DOHH2 (cell line): ENCODE results near the gene AMZ1.

ENCODE experiments used
- H3F3A ChIP-seq: fragments of 200-600 bp; sonication (generic), shearing (Covaris generic); 2 replicates; pipeline ENCODE4 v1.6.0; 2016; ENCODE audit warnings: antibody characterized with exemption, mild to moderate bottlenecking; ENCODE audit not compliant: control insufficient read depth, insufficient read depth
- H3K27ac ChIP-seq: fragments of 200-600 bp; sonication (generic); 2 replicates; pipeline ENCODE4 v1.5.1; 2014; ENCODE audit warnings: low read depth, mild to moderate bottlenecking, low read length, moderate library complexity
- H3K27me3 ChIP-seq: fragments of 200-600 bp; sonication (generic); 2 replicates; pipeline ENCODE4 v1.6.1; 2014; ENCODE audit warnings: mild to moderate bottlenecking, low read length, mixed read lengths; ENCODE audit not compliant: control insufficient read depth
- H3K36me3 ChIP-seq: fragments of 200-600 bp; sonication (generic); 2 replicates; pipeline ENCODE4 v1.6.1; 2014; ENCODE audit warnings: mild to moderate bottlenecking, low read length, moderate library complexity, mixed read lengths; ENCODE audit not compliant: control insufficient read depth
- H3K4me1 ChIP-seq: fragments of 200-600 bp; sonication (generic); 2 replicates; pipeline ENCODE4 v1.6.1; 2014; ENCODE audit warnings: mild to moderate bottlenecking, low read length, mixed read lengths; ENCODE audit not compliant: control insufficient read depth
- H3K4me2 ChIP-seq: fragments of 200-600 bp; sonication (generic); 2 replicates; pipeline ENCODE4 v1.6.0; 2014; ENCODE audit warnings: mild to moderate bottlenecking, low read length, moderate library complexity
- H3K4me3 ChIP-seq: fragments of 200-600 bp; sonication (generic); 2 replicates; pipeline ENCODE4 v1.5.1; 2014; ENCODE audit warnings: mild to moderate bottlenecking, low read length, mixed read lengths
- H3K79me2 ChIP-seq: fragments of 200-600 bp; sonication (generic); 2 replicates; pipeline ENCODE4 v1.6.1; 2014; ENCODE audit warnings: mild to moderate bottlenecking, low read length, mixed read lengths; ENCODE audit not compliant: control insufficient read depth
- H3K9me2 ChIP-seq: fragments of 200-600 bp; sonication (generic); replicated peaks from 2 replicates; pipeline ENCODE4 v1.6.1; 2014; ENCODE audit warnings: mild to moderate bottlenecking, low read length, mixed read lengths; ENCODE audit not compliant: control insufficient read depth
- H3K9me3 ChIP-seq: fragments of 200-600 bp; sonication (generic); 2 replicates; pipeline ENCODE4 v1.6.1; 2014; ENCODE audit warnings: antibody characterized with exemption, low read length, mixed read lengths; ENCODE audit not compliant: control insufficient read depth, insufficient read depth
- H4K20me1 ChIP-seq: fragments of 200-600 bp; sonication (generic); 2 replicates; pipeline ENCODE4 v1.6.0; 2014; ENCODE audit warnings: low read depth, mild to moderate bottlenecking, antibody characterized with exemption, low read length, moderate library complexity; ENCODE audit not compliant: control insufficient read depth, insufficient read depth
- EZH2phosphoT487 ChIP-seq: fragments of 200-600 bp; sonication (generic); IDR thresholded peaks from 2 replicates; pipeline ENCODE4 v1.6.1; 2017; ENCODE audit warnings: borderline replicate concordance, mild to moderate bottlenecking, antibody characterized with exemption, low read length, moderate library complexity, mixed read lengths
- TF ChIP-seq, protein P1 (sequence below): fragments of 200-600 bp; sonication (generic); IDR thresholded peaks from one replicate; pipeline ENCODE4 v1.5.1; 2014; ENCODE audit warnings: antibody characterized with exemption, mild to moderate bottlenecking, low read depth, low read length; ENCODE audit not compliant: poor library complexity, severe bottlenecking

Gene AMZ1

DNA sequence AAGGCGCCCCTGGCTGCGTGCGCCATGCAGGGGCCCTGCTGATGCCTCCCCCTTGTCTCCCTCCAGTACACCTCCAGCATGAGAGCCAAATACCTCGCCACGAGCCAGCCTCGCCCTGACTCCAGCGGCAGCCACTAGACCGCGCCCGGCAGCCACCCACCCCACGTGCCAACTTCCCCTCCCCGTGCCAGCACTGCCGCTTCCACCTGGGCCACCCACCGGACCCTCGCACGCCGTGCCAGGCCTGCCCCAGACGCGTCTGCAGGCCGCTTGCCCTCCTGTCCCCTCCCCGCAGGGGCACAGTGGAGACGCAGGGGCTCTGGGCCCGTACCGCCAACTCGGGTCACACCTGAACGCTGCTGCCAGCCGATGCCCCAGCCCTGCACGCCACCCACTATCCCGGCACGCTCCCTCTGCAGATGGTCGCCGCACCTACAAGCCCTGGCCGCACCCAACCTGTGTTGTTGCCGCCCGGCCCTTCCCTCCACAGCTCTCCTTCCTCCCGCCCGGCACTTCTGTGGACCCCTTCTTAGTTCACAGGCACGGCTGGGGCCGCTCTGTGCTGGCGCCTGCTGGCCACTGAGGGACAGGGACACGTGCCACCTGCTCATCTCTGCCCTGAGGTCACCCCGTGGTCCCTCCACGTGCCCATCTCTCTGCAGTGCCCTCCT, 26.3 kb upstream of the AMZ1 start:
- Histone ChIP-seq H3K4me3 (no peak overlapping the region), H3K27ac (no peak overlapping the region), H3K4me2 (no peak overlapping the region)

DNA sequence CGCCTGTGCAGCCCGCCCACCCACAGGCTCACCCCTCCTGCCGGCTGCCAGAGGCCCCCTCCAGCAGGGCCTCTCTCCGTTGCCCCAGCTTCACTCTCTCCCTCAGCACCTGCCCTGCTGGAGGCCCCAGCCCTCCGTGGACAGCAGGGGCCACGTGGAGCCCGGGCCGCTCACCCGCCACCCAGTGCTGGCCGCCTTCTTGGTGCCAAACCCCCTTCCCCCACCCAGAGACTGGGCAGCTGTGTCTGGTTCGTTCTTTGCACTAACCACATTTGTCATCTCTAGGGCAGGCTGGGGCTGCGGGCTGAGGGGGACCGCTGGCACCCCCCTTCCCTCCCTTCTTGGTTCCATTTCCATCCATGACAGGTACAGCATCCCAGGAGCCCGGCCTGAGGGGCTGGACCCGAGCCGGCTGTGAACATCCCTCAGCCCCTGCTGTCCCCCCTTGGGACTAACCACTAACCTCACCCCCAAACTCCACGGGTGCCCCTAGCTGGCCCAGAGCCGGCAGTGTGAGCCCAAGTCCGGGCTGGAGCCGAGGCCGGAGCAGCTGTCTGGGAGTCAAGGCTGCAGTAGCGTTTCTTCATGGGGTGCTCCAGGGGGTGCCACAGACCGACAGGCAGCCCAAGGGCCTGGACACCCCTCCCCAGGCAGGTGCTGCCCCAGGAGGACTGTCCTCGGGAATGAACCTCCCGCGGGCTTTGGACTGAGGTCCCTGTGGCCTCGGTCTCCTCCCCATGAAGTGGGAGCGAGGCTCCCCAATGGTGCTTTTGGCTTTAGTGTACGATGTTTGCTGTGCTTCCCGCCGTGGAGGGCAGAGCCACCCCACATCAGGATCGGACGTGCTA, 25.5 kb upstream of the AMZ1 start:
- Histone ChIP-seq H3K4me1 (no peaks in the 10 kb centered on the region), H3F3A (no peaks in the 10 kb centered on the region), H3K79me2 (no peaks in the 10 kb centered on the region), H3K27ac (no peak overlapping the region), H3K4me3 (no peak overlapping the region), H3K27me3 (peaks cover 8% of the 10 kb centered on the region), H3K36me3 (no peaks in the 10 kb centered on the region), H3K9me2 (no peaks in the 10 kb centered on the region), H3K9me3 (no peaks in the 10 kb centered on the region), H4K20me1 (no peaks in the 10 kb centered on the region), H3K4me2 (no peak overlapping the region)
- TF ChIP-seq, protein P1, sequence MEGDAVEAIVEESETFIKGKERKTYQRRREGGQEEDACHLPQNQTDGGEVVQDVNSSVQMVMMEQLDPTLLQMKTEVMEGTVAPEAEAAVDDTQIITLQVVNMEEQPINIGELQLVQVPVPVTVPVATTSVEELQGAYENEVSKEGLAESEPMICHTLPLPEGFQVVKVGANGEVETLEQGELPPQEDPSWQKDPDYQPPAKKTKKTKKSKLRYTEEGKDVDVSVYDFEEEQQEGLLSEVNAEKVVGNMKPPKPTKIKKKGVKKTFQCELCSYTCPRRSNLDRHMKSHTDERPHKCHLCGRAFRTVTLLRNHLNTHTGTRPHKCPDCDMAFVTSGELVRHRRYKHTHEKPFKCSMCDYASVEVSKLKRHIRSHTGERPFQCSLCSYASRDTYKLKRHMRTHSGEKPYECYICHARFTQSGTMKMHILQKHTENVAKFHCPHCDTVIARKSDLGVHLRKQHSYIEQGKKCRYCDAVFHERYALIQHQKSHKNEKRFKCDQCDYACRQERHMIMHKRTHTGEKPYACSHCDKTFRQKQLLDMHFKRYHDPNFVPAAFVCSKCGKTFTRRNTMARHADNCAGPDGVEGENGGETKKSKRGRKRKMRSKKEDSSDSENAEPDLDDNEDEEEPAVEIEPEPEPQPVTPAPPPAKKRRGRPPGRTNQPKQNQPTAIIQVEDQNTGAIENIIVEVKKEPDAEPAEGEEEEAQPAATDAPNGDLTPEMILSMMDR, result no peak
- no peak for TF ChIP-seq EZH2phosphoT487

More for the DNA sequence above, 26.3 kb upstream of the AMZ1 start:
- no peaks in the 10 kb centered on the region for H4K20me1 ChIP-seq
- no peaks in the 10 kb centered on the region for H3K4me1 ChIP-seq
- H3F3A ChIP-seq, result no peaks in the 10 kb centered on the region
- H3K79me2 ChIP-seq, result no peaks in the 10 kb centered on the region
- no peak for TF ChIP-seq EZH2phosphoT487
- TF ChIP-seq, protein P1, result no peak
- H3K36me3 ChIP-seq, result no peaks in the 10 kb centered on the region
- H3K9me2 ChIP-seq, result no peaks in the 10 kb centered on the region
- no peaks in the 10 kb centered on the region for H3K9me3 ChIP-seq
- peaks cover 2% of the 10 kb centered on the region for H3K27me3 ChIP-seq

DNA sequence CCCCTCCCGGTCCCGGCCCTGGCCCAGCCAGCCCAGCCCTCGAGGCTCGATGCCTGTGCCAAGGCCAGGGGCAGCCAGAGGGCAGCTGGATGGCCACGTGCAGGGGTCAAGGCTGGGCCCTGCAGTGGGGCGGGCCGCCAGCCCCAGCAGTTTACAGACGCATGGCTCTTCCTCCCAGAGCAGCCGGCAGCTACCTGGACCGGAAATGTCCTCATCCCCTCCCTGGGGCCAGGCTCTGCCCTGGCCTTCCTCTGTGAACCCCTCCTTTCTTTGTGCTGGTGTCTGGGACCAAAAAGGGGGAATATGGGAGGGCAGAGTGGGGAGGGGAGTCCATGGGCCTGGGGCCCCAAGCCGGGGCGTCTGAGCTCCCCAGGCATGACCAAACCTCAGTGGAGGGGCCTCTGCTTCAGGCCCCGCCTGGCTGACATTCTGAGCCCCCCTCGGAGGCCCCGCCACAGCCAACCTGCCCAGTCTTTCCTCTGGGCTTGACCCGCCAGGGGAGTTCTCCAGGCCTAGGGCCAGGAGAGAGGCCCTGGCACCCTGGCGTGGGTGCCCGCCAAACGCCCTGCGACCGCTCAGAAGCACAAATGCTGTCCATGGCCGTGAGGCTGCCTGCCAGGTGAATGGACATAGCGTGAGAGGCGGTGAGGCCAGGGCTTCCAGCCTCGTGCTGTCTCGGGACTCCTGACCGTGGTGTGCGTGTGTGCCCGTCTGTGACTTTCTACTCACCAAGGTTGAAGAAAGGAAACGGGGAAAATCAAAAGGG, 24.7 kb upstream of the AMZ1 start:
- TF ChIP-seq, protein P1, result no peak
- no peak for TF ChIP-seq EZH2phosphoT487
- no peak overlapping the region for H3K4me2 ChIP-seq
- no peaks in the 10 kb centered on the region for H3K9me2 ChIP-seq
- H4K20me1 ChIP-seq, result no peaks in the 10 kb centered on the region
- H3K36me3 ChIP-seq, result no peaks in the 10 kb centered on the region
- no peak overlapping the region for H3K27ac ChIP-seq
- no peaks in the 10 kb centered on the region for H3K4me1 ChIP-seq
- H3K79me2 ChIP-seq, result no peaks in the 10 kb centered on the region
- H3K4me3 ChIP-seq, result no peak overlapping the region
- no peaks in the 10 kb centered on the region for H3K9me3 ChIP-seq
- H3K27me3 ChIP-seq, result peaks cover 13% of the 10 kb centered on the region
- no peaks in the 10 kb centered on the region for H3F3A ChIP-seq
